Endothelial cell of umbilical vein (primary cell): Measurements from ENCODE around the gene GNB1L. TPM values are rescaled to one million over a fixed set of nuclear protein-coding genes. Genes with fewer than 3 reads are reported as not detected.

Experiments used
- BruUV-seq: library from RNA; stranded (reverse); fragments of 400-500 nt; replicated peaks from 2 replicates; lab custom pipeline; 2021; lab: Mats Ljungman, UMichigan
- CTCF ChIA-PET: fragments of 300-600, 350-600 bp; sonication (Branson Sonifier 250); formaldehyde crosslinking; loops from one replicate; lab custom pipeline; 2021; ENCODE audit warnings: antibody characterized with exemption, inconsistent platforms; lab: Charles Lee
- POLR2A ChIA-PET: fragments of 300-600, 350-600 bp; sonication (Branson Sonifier 250); formaldehyde crosslinking; loops from one replicate; lab custom pipeline; 2021; ENCODE audit warnings: antibody characterized with exemption, inconsistent platforms; lab: Charles Lee
- DNase-seq: peaks from one replicate; pipeline ENCODE4 v3.0.0-alpha.2; 2011; ENCODE audit warnings: low read depth, low spot score
- FAIRE-seq: peaks from 2 replicates; lab custom pipeline; 2011; peaks lifted over from hg19 to GRCh38; lab: Jason Lieb, UNC
- H2AFZ ChIP-seq: 2 replicates; pipeline ENCODE4 v1.6.0; 2012; ENCODE audit warnings: low read depth, low read length, control low read depth, inconsistent platforms
- H3K27ac ChIP-seq: 2 replicates; pipeline ENCODE4 v1.5.1; 2011; ENCODE audit warnings: low read depth, mild to moderate bottlenecking, control low read depth, low read length, moderate library complexity; ENCODE audit not compliant: insufficient read depth
- H3K27me3 ChIP-seq, 2 experiments: 2 replicates each; pipeline versions ENCODE4 v1.6.0 to v1.6.1; 2011; ENCODE audit warnings: low read length in 2 of 2, mixed read lengths in 1 of 2; ENCODE audit not compliant: control insufficient read depth in 2 of 2, insufficient read depth in 2 of 2
- H3K36me3 ChIP-seq, 2 experiments: 2 replicates in 1 of 2; 3 replicates in 1 of 2; pipeline ENCODE4 v1.5.1; 2011; ENCODE audit warnings: low read length in 2 of 2, mild to moderate bottlenecking in 1 of 2, moderate library complexity in 1 of 2; ENCODE audit not compliant: control insufficient read depth in 2 of 2, insufficient read depth in 2 of 2; ENCODE audit errors: extremely low read depth in 1 of 2
- H3K4me1 ChIP-seq: 3 replicates; pipeline ENCODE4 v1.5.1; 2011; ENCODE audit warnings: mild to moderate bottlenecking, low read length; ENCODE audit not compliant: control insufficient read depth, insufficient read depth; ENCODE audit errors: extremely low read depth
- H3K4me2 ChIP-seq: 2 replicates; pipeline ENCODE4 v1.6.1; 2011; ENCODE audit warnings: low read length, control low read depth, mixed read lengths; ENCODE audit not compliant: insufficient read depth
- H3K4me3 ChIP-seq, 3 experiments: fragments of 200-600 bp in 1 of 3; sonication (generic), shearing (Covaris generic) in 1 of 3; replicated peaks in 1 of 3; 2 replicates each; pipeline ENCODE4 v1.5.1; 2011 to 2016; ENCODE audit warnings: control low read depth in 3 of 3, low read length in 3 of 3, mild to moderate bottlenecking in 2 of 3, inconsistent platforms in 1 of 3, low read depth in 1 of 3, moderate library complexity in 1 of 3; ENCODE audit not compliant: insufficient read depth in 1 of 3
- H3K79me2 ChIP-seq: 2 replicates; pipeline ENCODE4 v1.6.0; 2012; ENCODE audit warnings: low read length, inconsistent platforms; ENCODE audit not compliant: control insufficient read depth, insufficient read depth
- H3K9ac ChIP-seq: replicated peaks from 2 replicates; pipeline ENCODE3; 2011; ENCODE audit warnings: low read length, control low read depth; ENCODE audit not compliant: insufficient read depth; ENCODE audit errors: extremely low read depth
- H3K9me1 ChIP-seq: replicated peaks from 3 replicates; pipeline ENCODE4 v1.6.0; 2011; ENCODE audit warnings: mild to moderate bottlenecking, low read length; ENCODE audit not compliant: control insufficient read depth, insufficient read depth; ENCODE audit errors: extremely low read depth
- H3K9me3 ChIP-seq: replicated peaks from 2 replicates; pipeline ENCODE4 v1.5.1; 2012; ENCODE audit warnings: low read length, inconsistent platforms; ENCODE audit not compliant: control insufficient read depth, insufficient read depth
- H4K20me1 ChIP-seq: replicated peaks from 2 replicates; pipeline ENCODE3; 2011; ENCODE audit warnings: mild to moderate bottlenecking, low read length; ENCODE audit not compliant: control insufficient read depth, insufficient read depth; ENCODE audit errors: extremely low read depth
- EZH2 ChIP-seq: IDR thresholded peaks from 2 replicates; pipeline ENCODE4 v1.6.1; 2012; ENCODE audit warnings: borderline replicate concordance, low read depth, mild to moderate bottlenecking, moderate library complexity, low read length, inconsistent platforms; ENCODE audit not compliant: severe bottlenecking
- FOS ChIP-seq: IDR thresholded peaks from 2 replicates; pipeline ENCODE4 v1.6.1; 2011; ENCODE audit warnings: mild to moderate bottlenecking, low read length, moderate library complexity, borderline replicate concordance; ENCODE audit not compliant: insufficient read depth
- GATA2 ChIP-seq: IDR thresholded peaks from 2 replicates; pipeline ENCODE4 v1.7.0; 2011; ENCODE audit warnings: low read depth, mild to moderate bottlenecking, moderate library complexity, mixed read lengths, low read length; ENCODE audit not compliant: insufficient read length, insufficient read depth
- JUN ChIP-seq: IDR thresholded peaks from 2 replicates; pipeline ENCODE4 v1.6.1; 2011; ENCODE audit warnings: borderline replicate concordance, low read depth; ENCODE audit not compliant: insufficient read length, insufficient read depth
- MYC ChIP-seq: IDR thresholded peaks from one replicate; pipeline ENCODE4 v1.6.1; 2011; ENCODE audit warnings: mild to moderate bottlenecking, low read depth, low read length
- POLR2A ChIP-seq: IDR thresholded peaks from 2 replicates; pipeline ENCODE4 v1.6.1; 2012; ENCODE audit warnings: low read depth, mild to moderate bottlenecking, control low read depth, low read length
- POLR2AphosphoS5 ChIP-seq: IDR thresholded peaks from 2 replicates; pipeline ENCODE4 v1.6.1; 2012; ENCODE audit warnings: low read depth, mild to moderate bottlenecking, control low read depth, low read length, moderate library complexity; ENCODE audit not compliant: insufficient read depth
- dilution Hi-C: fragments of 300-500 bp; cut with MboI; formaldehyde crosslinking; loops from one replicate; pipeline ENCODE4 v1.15.0; 2019; ENCODE audit warnings: low sequenced_read_pairs; ENCODE audit not compliant: extremely low pct_ligation_motif_present
- intact Hi-C: fragments of 100-400 bp; cut with micrococcal nuclease; formaldehyde crosslinking; loops from one replicate; pipeline ENCODE4 v1.10.0; 2022
- polyA plus RNA-seq, 4 experiments: library from polyadenylated mRNA; depleted of rRNA in 3 of 4; stranded (reverse) in 3 of 4; unstranded in 1 of 4; fragments of >200 nt; gene quantifications; 2 replicates each; pipeline versions ENCODE4 v1.2.1 to v1.2.3, GENCODE V29; 2011 to 2012; ENCODE audit warnings: missing spikeins in 1 of 4
- total RNA-seq: library from RNA; stranded (reverse); gene quantifications from 2 replicates; pipeline ENCODE4 v1.2.3, GENCODE V29; 2021
- TF ChIP-seq, protein P1 (sequence below): IDR thresholded peaks from 2 replicates; pipeline ENCODE4 v1.6.1; 2011; ENCODE audit not compliant: insufficient read depth, insufficient read length
- TF ChIP-seq, protein P2 (sequence below), 2 donors: IDR thresholded peaks; 1 replicate in 1 of 2; 2 replicates in 1 of 2; pipeline ENCODE4 v1.5.1; 2011; ENCODE audit warnings: low read length in 2 of 2, mild to moderate bottlenecking in 2 of 2, moderate library complexity in 2 of 2, control low read depth in 1 of 2, inconsistent platforms in 1 of 2, low read depth in 1 of 2; ENCODE audit not compliant: insufficient read depth in 1 of 2; ENCODE audit errors: extremely low read depth in 1 of 2

The GNB1L gene
- total and polyA plus RNA-seq, 2 donors (not counting 3 experiments of a cell fraction or from before 2014, with no cell fraction given): 5.4 to 5.9 TPM

DNA sequence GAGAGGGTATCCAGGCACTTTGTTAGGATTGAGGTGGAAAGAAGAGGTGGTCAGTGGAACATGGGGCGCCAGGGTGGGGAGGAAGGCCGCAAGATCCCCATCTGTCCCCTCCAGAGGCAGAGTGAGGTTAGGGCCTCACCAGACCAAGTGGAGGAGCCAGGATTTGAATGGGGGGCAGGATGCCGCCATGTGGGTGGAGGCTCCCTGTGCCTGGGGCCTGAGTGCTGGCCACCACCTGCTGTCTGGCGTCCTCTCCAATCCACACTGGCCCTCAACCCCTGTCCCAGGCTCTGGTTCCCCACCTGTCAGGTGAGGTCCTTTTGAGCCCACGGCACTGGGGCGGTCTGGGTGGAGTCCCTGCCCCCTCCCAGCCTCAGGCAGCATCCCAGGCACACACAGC lies 111.6 kb downstream of the GNB1L start:
- Histone ChIP-seq H3K4me1 (peaks cover 9% of the 10 kb centered on the region), H3K4me2 (no peak overlapping the region), H3K27me3 (no peaks in the 10 kb centered on the region), H3K9ac (no peak overlapping the region), H2AFZ (no peak overlapping the region), H3K36me3 (no peaks in the 10 kb centered on the region), H3K9me1 (no peaks in the 10 kb centered on the region), H3K9me3 (no peaks in the 10 kb centered on the region), H4K20me1 (no peaks in the 10 kb centered on the region), H3K27ac (no peak overlapping the region), H3K79me2 (no peaks in the 10 kb centered on the region), H3K4me3 (no peak overlapping the region)
- no peak for FAIRE-seq
- dilution Hi-C loops: no loop called here
- TF ChIP-seq, protein P1, sequence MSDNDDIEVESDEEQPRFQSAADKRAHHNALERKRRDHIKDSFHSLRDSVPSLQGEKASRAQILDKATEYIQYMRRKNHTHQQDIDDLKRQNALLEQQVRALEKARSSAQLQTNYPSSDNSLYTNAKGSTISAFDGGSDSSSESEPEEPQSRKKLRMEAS: no peak
- TF ChIP-seq POLR2A: no peak
- no peak for TF ChIP-seq EZH2
- no peak for TF ChIP-seq GATA2
- TF ChIP-seq JUN: no peak
- no peak for TF ChIP-seq FOS
- TF ChIP-seq, protein P2, sequence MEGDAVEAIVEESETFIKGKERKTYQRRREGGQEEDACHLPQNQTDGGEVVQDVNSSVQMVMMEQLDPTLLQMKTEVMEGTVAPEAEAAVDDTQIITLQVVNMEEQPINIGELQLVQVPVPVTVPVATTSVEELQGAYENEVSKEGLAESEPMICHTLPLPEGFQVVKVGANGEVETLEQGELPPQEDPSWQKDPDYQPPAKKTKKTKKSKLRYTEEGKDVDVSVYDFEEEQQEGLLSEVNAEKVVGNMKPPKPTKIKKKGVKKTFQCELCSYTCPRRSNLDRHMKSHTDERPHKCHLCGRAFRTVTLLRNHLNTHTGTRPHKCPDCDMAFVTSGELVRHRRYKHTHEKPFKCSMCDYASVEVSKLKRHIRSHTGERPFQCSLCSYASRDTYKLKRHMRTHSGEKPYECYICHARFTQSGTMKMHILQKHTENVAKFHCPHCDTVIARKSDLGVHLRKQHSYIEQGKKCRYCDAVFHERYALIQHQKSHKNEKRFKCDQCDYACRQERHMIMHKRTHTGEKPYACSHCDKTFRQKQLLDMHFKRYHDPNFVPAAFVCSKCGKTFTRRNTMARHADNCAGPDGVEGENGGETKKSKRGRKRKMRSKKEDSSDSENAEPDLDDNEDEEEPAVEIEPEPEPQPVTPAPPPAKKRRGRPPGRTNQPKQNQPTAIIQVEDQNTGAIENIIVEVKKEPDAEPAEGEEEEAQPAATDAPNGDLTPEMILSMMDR (IDR thresholded peaks at IDR 0.05; ENCODE audit: extremely low read depth in 1 of 2, insufficient read depth in 1 of 2, low read depth in 1 of 2, low read length in 2 of 2): no peak
- no peak for TF ChIP-seq POLR2AphosphoS5
- TF ChIP-seq MYC: no peak
- DNase-seq: no peak
- ChIA-PET CTCF (interaction anchor here (1.1 to 2.4 kb wide), 5 partner anchors 11 to 167 kb away, joined by 3 to 15 read pairs (median 4); no protein-coding TSS in a partner anchor), POLR2A (no interaction called here)
- intact Hi-C loops: no loop called here
- no TSS peak for BruUV-seq
